K562 (cell line): ENCODE measurements around the gene TRIM27. TPM values are rescaled to one million over a fixed set of nuclear protein-coding genes. Genes with fewer than 3 reads are reported as not detected.

Source experiments
- ATAC-seq: fragments of 200-7000 bp; cut with Tn5 transposase; 3 replicates; pipeline ENCODE4 v1.9.1; 2020; ENCODE audit warnings: moderate library complexity
- BruUV-seq: library from RNA; stranded (reverse); fragments of 400-500 nt; replicated peaks from 2 replicates; lab custom pipeline; 2021; lab: Mats Ljungman, UMichigan
- CTCF ChIA-PET: fragments of 300-600 bp; formaldehyde crosslinking; extraction: SDS; loops from one replicate; lab custom pipeline; 2021; ENCODE audit warnings: low intra/inter-chr PET ratio; lab: Yijun Ruan, JAX
- POLR2A ChIA-PET: fragments of 300-600, 350-650 bp; sonication (Branson Sonifier 250); formaldehyde crosslinking; extraction: SDS; loops from one replicate; lab custom pipeline; 2021; ENCODE audit warnings: antibody characterized with exemption, inconsistent platforms; lab: Yijun Ruan, JAX
- DNase-seq, 4 experiments: peaks; one replicate each; pipeline versions ENCODE4 v3.0.0 to v3.0.0-alpha.2; 2011 to 2018; ENCODE audit warnings: low spot score in 3 of 4, mixed read lengths in 3 of 4; ENCODE audit errors: extremely low read depth in 1 of 4
- FAIRE-seq: peaks from 2 replicates; lab custom pipeline; 2011; peaks lifted over from hg19 to GRCh38; lab: Jason Lieb, UNC
- H2AFZ ChIP-seq: 2 replicates; pipeline ENCODE4 v1.6.0; 2011; ENCODE audit warnings: low read depth, low read length, control low read depth, inconsistent platforms
- H3K27ac ChIP-seq: fragments of 200-600 bp; 3 replicates; pipeline ENCODE4 v1.8.0; 2011; ENCODE audit warnings: low read depth, mild to moderate bottlenecking, control low read depth, inconsistent platforms, low read length, moderate library complexity, mixed read lengths; ENCODE audit errors: extremely low read depth
- H3K27me3 ChIP-seq, 2 experiments: fragments of 300-600 bp in 1 of 2; 2 replicates in 1 of 2; 3 replicates in 1 of 2; pipeline versions ENCODE4 v1.6.0 to v1.8.0; 2011; ENCODE audit warnings: inconsistent platforms in 2 of 2, low read length in 2 of 2, mild to moderate bottlenecking in 1 of 2, mixed read lengths in 1 of 2, moderate library complexity in 1 of 2; ENCODE audit not compliant: control insufficient read depth in 2 of 2, insufficient read depth in 2 of 2
- H3K36me3 ChIP-seq: fragments of 300-600 bp; 3 replicates; pipeline ENCODE4 v1.8.0; 2011; ENCODE audit warnings: mild to moderate bottlenecking, low read length, inconsistent platforms; ENCODE audit not compliant: control insufficient read depth, insufficient read depth
- H3K4me1 ChIP-seq, 2 experiments: fragments of 200-600 bp in 1 of 2; replicated peaks in 1 of 2; 2 replicates in 1 of 2; 3 replicates in 1 of 2; pipeline versions ENCODE4 v1.5.1 to v1.8.0; 2011; ENCODE audit warnings: inconsistent platforms in 2 of 2, low read length in 2 of 2, mild to moderate bottlenecking in 1 of 2, mixed read lengths in 1 of 2, moderate library complexity in 1 of 2; ENCODE audit not compliant: control insufficient read depth in 2 of 2, insufficient read depth in 2 of 2
- H3K4me2 ChIP-seq: 2 replicates; pipeline ENCODE4 v1.6.1; 2011; ENCODE audit warnings: low read length, control low read depth, inconsistent platforms, mixed read lengths; ENCODE audit not compliant: insufficient read depth
- H3K4me3 ChIP-seq: fragments of 200-600 bp; sonication (generic), shearing (Covaris generic); 2 replicates; pipeline ENCODE4 v1.5.1; 2016; ENCODE audit warnings: control low read depth, inconsistent platforms
- H3K79me2 ChIP-seq: fragments of 200-600 bp; 3 replicates; pipeline ENCODE4 v1.8.0; 2011; ENCODE audit warnings: low read length, inconsistent platforms; ENCODE audit not compliant: control insufficient read depth, insufficient read depth
- H3K9ac ChIP-seq, 2 experiments: 2 replicates each; pipeline versions ENCODE4 v1.6.0 to v1.6.1; 2011; ENCODE audit warnings: low read depth in 2 of 2, low read length in 2 of 2, control low read depth in 1 of 2, inconsistent platforms in 1 of 2, mild to moderate bottlenecking in 1 of 2, mixed read lengths in 1 of 2; ENCODE audit not compliant: insufficient read depth in 1 of 2
- H3K9me1 ChIP-seq: one replicate; pipeline ENCODE4 v1.6.0; 2011; ENCODE audit warnings: inconsistent platforms, mild to moderate bottlenecking, low read length, moderate library complexity; ENCODE audit not compliant: control insufficient read depth, insufficient read depth
- H3K9me3 ChIP-seq: replicated peaks from 2 replicates; pipeline ENCODE4 v1.5.1; 2011; ENCODE audit warnings: low read depth, low read length, inconsistent platforms; ENCODE audit not compliant: control insufficient read depth, insufficient read depth
- H4K20me1 ChIP-seq: replicated peaks from 2 replicates; pipeline ENCODE4 v1.6.1; 2011; ENCODE audit warnings: low read length, inconsistent platforms, mixed read lengths; ENCODE audit not compliant: control insufficient read depth, insufficient read depth
- CTBP1 ChIP-seq: fragments of 450-650 bp; IDR thresholded peaks from 2 replicates; pipeline ENCODE4 v1.6.1; 2016; ENCODE audit warnings: borderline replicate concordance
- E2F3 ChIP-seq: fragments of 250-450 bp; sonication (Bioruptor Pico); IDR thresholded peaks from 2 replicates; pipeline ENCODE4 v1.4.0; 2020; ENCODE audit warnings: mild to moderate bottlenecking
- HNRNPH1 ChIP-seq: fragments of 200-400 bp; formaldehyde crosslinking; optimal IDR thresholded peaks from 2 replicates; pipeline ENCODE3; 2017; ENCODE audit warnings: low read depth, mild to moderate bottlenecking, low read length, moderate library complexity
- KDM4B ChIP-seq, 2 experiments: fragments of 450-650 bp in 1 of 2; sonication (generic) in 1 of 2; IDR thresholded peaks; 2 replicates each; pipeline ENCODE4 v1.6.1; 2016 to 2017; ENCODE audit warnings: borderline replicate concordance in 2 of 2, antibody characterized with exemption in 1 of 2, low read depth in 1 of 2, mild to moderate bottlenecking in 1 of 2
- NELFE ChIP-seq: IDR thresholded peaks from 2 replicates; pipeline ENCODE4 v1.6.1; 2011; ENCODE audit warnings: mild to moderate bottlenecking; ENCODE audit not compliant: insufficient read depth, insufficient read length
- NFYB ChIP-seq: IDR thresholded peaks from 2 replicates; pipeline ENCODE4 v1.6.1; 2011; ENCODE audit warnings: mild to moderate bottlenecking, moderate library complexity; ENCODE audit not compliant: insufficient read length; ENCODE audit errors: extremely low read depth
- POLR2AphosphoS5 ChIP-seq: IDR thresholded peaks from 2 replicates; pipeline ENCODE4 v1.6.1; 2011; ENCODE audit warnings: mild to moderate bottlenecking, low read depth, low read length, moderate library complexity; ENCODE audit not compliant: control insufficient read depth, insufficient read depth
- PRMT5 ChIP-seq: sonication (generic); formaldehyde crosslinking; IDR thresholded peaks from 2 replicates; pipeline ENCODE4 v1.5.0; 2020; ENCODE audit warnings: missing genetic modification reagents
- SMARCB1 ChIP-seq: IDR thresholded peaks from 2 replicates; pipeline ENCODE4 v1.6.1; 2011; ENCODE audit warnings: improper control_type of control experiment, low read depth; ENCODE audit not compliant: insufficient read length
- TARDBP ChIP-seq: fragments of 450-650 bp; IDR thresholded peaks from 2 replicates; pipeline ENCODE4 v1.6.1; 2016
- ZFP36 ChIP-seq: fragments of 150-350 bp; IDR thresholded peaks from 2 replicates; pipeline ENCODE4 v1.6.1; 2018; ENCODE audit warnings: low read length, low read depth; ENCODE audit not compliant: partially characterized antibody
- ZNF146 ChIP-seq: IDR thresholded peaks from one replicate; pipeline ENCODE4 v1.6.1; 2018; ENCODE audit warnings: missing compliant biosample characterization; ENCODE audit not compliant: unreplicated experiment
- WGBS: fragments of 100-300 bp; shearing (Covaris generic); methylation state at CpG from one replicate; pipeline ENCODE4 v1.1.6; 2016; ENCODE audit warnings: low coverage, mixed read lengths; ENCODE audit not compliant: insufficient coverage; ENCODE audit errors: missing lambda C conversion rate; 5-methylcytosine and 5-hydroxymethylcytosine counted together
- in situ Hi-C: fragments of 300-500 bp; cut with MboI; formaldehyde crosslinking; loops from 4 replicates; pipeline ENCODE4 v1.15.0; 2018; ENCODE audit warnings: inconsistent platforms, mixed read lengths
- intact Hi-C: fragments of 100-400 bp; cut with micrococcal nuclease; formaldehyde crosslinking; loops from 2 replicates; pipeline ENCODE4 v1.14.2; 2022
- polyA plus RNA-seq, 8 experiments: library from polyadenylated mRNA; depleted of rRNA in 4 of 8; stranded (reverse) in 5 of 8; unstranded in 3 of 8; fragments of >200 nt; fragmentation: Nextera tagmentation in 2 of 8; fragmentation: Illumina TruSeq in 1 of 8; extraction: Ambion mirVana in 2 of 8; extraction: Trizol in 1 of 8; gene quantifications; 2 replicates each; pipeline versions ENCODE4 v1.2.1 to v1.2.3, GENCODE V29; 2011 to 2014; ENCODE audit warnings: inconsistent platforms in 1 of 8, missing spikeins in 1 of 8
- total RNA-seq, 7 experiments: library from RNA; depleted of rRNA in 6 of 7; stranded (reverse); fragments of >200 nt in 6 of 7; fragmentation: Illumina TruSeq in 2 of 7; extraction: Trizol in 2 of 7; gene quantifications; 2 replicates each; pipeline versions ENCODE4 v1.2.1 to v1.2.3, GENCODE V29; 2011 to 2021; ENCODE audit warnings: low replicate concordance in 1 of 7
- TF ChIP-seq, protein P1 (sequence below): fragments of 450-650 bp; IDR thresholded peaks from 2 replicates; pipeline ENCODE4 v1.6.1; 2016; ENCODE audit warnings: missing biosample characterization, missing genetic modification characterization
- TF ChIP-seq, protein P2 (sequence below): sonication (generic); formaldehyde crosslinking; IDR thresholded peaks from 2 replicates; pipeline ENCODE4 v1.8.1; 2023; ENCODE audit warnings: mild to moderate bottlenecking, missing genetic modification reagents
- TF ChIP-seq, protein P3 (sequence below), 3 experiments: fragments of 200-800 bp in 1 of 3; fragments of 250-450 bp in 1 of 3; fragments of 450-650 bp in 1 of 3; sonication (Bioruptor Pico) in 1 of 3; sonication (Bioruptor generic) in 1 of 3; formaldehyde crosslinking in 1 of 3; IDR thresholded peaks; 2 replicates each; pipeline versions ENCODE4 v1.6.1 to v1.8.0; 2016 to 2022; ENCODE audit warnings: mild to moderate bottlenecking in 2 of 3, missing genetic modification characterization in 2 of 3, missing compliant biosample characterization in 1 of 3, moderate library complexity in 1 of 3

The TRIM27 gene
- total and polyA plus RNA-seq, 9 of the 15 experiments (the other 6 are each of a cell fraction or from before 2014, with no cell fraction given) = 37.7 to 235 (median 122) TPM

GRCh38 chr6:28884423-28885131, 39.2 kb downstream of the TRIM27 start:
- in situ Hi-C loops (no loop called here), intact Hi-C loops (no loop called here)
- H3K4me3 ChIP-seq = no peak overlapping the region
- no TSS peak for BruUV-seq
- H3K9me3 ChIP-seq = peaks cover 16% of the 10 kb centered on the region
- no peaks in the 10 kb centered on the region for H4K20me1 ChIP-seq
- H3K27me3 ChIP-seq = no peaks in the 10 kb centered on the region
- peaks cover 3% of the 10 kb centered on the region in 2 experiments; a peak in 2 of 5 replicates for H3K4me1 ChIP-seq
- no peak overlapping the region for H3K9ac ChIP-seq
- WGBS = 95% methylated on average over 18 of the region's 18 CpGs
- FAIRE-seq = no peak
- ChIA-PET CTCF (no interaction called here), POLR2A (interaction anchor here (1.0 to 1.7 kb wide), 3 partner anchors 11 to 58 kb away, joined by 3 to 15 read pairs (median 4); no protein-coding TSS in a partner anchor)
- 0 out of 2 replicates have a peak overlapping the region, but pooled peaks have one; percentile 6 for H2AFZ ChIP-seq
- H3K79me2 ChIP-seq = no peaks in the 10 kb centered on the region
- H3K9me1 ChIP-seq = no peaks in the 10 kb centered on the region
- ATAC-seq = no peak
- no peaks in the 10 kb centered on the region for H3K36me3 ChIP-seq
- H3K27ac ChIP-seq = no peak overlapping the region
- no peak overlapping the region for H3K4me2 ChIP-seq
- no peak for DNase-seq
- TF ChIP-seq HNRNPH1 = no peak
- TF ChIP-seq, protein P1, sequence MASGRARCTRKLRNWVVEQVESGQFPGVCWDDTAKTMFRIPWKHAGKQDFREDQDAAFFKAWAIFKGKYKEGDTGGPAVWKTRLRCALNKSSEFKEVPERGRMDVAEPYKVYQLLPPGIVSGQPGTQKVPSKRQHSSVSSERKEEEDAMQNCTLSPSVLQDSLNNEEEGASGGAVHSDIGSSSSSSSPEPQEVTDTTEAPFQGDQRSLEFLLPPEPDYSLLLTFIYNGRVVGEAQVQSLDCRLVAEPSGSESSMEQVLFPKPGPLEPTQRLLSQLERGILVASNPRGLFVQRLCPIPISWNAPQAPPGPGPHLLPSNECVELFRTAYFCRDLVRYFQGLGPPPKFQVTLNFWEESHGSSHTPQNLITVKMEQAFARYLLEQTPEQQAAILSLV (tag) = no peak
- TF ChIP-seq POLR2AphosphoS5 = no peak
- no peak for TF ChIP-seq CTBP1
- TF ChIP-seq, protein P2, sequence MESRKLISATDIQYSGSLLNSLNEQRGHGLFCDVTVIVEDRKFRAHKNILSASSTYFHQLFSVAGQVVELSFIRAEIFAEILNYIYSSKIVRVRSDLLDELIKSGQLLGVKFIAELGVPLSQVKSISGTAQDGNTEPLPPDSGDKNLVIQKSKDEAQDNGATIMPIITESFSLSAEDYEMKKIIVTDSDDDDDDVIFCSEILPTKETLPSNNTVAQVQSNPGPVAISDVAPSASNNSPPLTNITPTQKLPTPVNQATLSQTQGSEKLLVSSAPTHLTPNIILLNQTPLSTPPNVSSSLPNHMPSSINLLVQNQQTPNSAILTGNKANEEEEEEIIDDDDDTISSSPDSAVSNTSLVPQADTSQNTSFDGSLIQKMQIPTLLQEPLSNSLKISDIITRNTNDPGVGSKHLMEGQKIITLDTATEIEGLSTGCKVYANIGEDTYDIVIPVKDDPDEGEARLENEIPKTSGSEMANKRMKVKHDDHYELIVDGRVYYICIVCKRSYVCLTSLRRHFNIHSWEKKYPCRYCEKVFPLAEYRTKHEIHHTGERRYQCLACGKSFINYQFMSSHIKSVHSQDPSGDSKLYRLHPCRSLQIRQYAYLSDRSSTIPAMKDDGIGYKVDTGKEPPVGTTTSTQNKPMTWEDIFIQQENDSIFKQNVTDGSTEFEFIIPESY (CRISPR knock-in tag) = peak; percentile 43
- TF ChIP-seq ZFP36 = no peak
- no peak for TF ChIP-seq PRMT5
- TF ChIP-seq, protein P3, sequence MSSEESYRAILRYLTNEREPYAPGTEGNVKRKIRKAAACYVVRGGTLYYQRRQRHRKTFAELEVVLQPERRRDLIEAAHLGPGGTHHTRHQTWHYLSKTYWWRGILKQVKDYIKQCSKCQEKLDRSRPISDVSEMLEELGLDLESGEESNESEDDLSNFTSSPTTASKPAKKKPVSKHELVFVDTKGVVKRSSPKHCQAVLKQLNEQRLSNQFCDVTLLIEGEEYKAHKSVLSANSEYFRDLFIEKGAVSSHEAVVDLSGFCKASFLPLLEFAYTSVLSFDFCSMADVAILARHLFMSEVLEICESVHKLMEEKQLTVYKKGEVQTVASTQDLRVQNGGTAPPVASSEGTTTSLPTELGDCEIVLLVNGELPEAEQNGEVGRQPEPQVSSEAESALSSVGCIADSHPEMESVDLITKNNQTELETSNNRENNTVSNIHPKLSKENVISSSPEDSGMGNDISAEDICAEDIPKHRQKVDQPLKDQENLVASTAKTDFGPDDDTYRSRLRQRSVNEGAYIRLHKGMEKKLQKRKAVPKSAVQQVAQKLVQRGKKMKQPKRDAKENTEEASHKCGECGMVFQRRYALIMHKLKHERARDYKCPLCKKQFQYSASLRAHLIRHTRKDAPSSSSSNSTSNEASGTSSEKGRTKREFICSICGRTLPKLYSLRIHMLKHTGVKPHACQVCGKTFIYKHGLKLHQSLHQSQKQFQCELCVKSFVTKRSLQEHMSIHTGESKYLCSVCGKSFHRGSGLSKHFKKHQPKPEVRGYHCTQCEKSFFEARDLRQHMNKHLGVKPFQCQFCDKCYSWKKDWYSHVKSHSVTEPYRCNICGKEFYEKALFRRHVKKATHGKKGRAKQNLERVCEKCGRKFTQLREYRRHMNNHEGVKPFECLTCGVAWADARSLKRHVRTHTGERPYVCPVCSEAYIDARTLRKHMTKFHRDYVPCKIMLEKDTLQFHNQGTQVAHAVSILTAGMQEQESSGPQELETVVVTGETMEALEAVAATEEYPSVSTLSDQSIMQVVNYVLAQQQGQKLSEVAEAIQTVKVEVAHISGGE (CRISPR knock-in tag; IDR thresholded peaks at IDR 0.05) = no peak
- no peak for TF ChIP-seq NELFE
- TF ChIP-seq SMARCB1 = no peak
- no peak for TF ChIP-seq ZNF146 (CRISPR knock-in tag)
- TF ChIP-seq KDM4B (IDR thresholded peaks at IDR 0.05; ENCODE audit: borderline replicate concordance in 2 of 2, low read depth in 1 of 2) = no peak
- TF ChIP-seq NFYB = peak; percentile 84
- TF ChIP-seq E2F3 (CRISPR knock-in tag) = no peak
- no peak for TF ChIP-seq TARDBP
